H9 (cell line): Measurements from ENCODE around the gene RPS24. TPM values are rescaled to one million over a fixed set of nuclear protein-coding genes. Genes with fewer than 3 reads are reported as not detected.
A peak's percentile ranks its signal among the peaks of the same experiment; 100 is the strongest.

Experiments
- DNase-seq: peaks from one replicate; pipeline ENCODE4 v3.0.0-alpha.2; 2017
- H2AFZ ChIP-seq: one replicate; pipeline ENCODE4 v1.6.1; 2013; ENCODE audit warnings: mild to moderate bottlenecking, low read length, control low read depth, moderate library complexity
- H2AK5ac ChIP-seq: 2 replicates; pipeline ENCODE4 v1.6.1; 2013; ENCODE audit warnings: low read length, control low read depth, mixed read lengths; ENCODE audit not compliant: insufficient read length
- H2BK120ac ChIP-seq: one replicate; pipeline ENCODE4 v1.6.1; 2013; ENCODE audit warnings: low read depth, mild to moderate bottlenecking, low read length, control low read depth, inconsistent platforms; ENCODE audit not compliant: poor library complexity, severe bottlenecking
- H2BK12ac ChIP-seq: 2 replicates; pipeline ENCODE4 v1.6.1; 2013; ENCODE audit warnings: low read length, control low read depth, mixed read lengths, low read depth; ENCODE audit not compliant: insufficient read length
- H2BK15ac ChIP-seq: 2 replicates; pipeline ENCODE4 v1.6.1; 2013; ENCODE audit warnings: low read depth, low read length, control low read depth
- H2BK20ac ChIP-seq: one replicate; pipeline ENCODE4 v1.6.1; 2013; ENCODE audit warnings: low read depth, mild to moderate bottlenecking, low read length, control low read depth, inconsistent platforms; ENCODE audit not compliant: poor library complexity, severe bottlenecking
- H2BK5ac ChIP-seq: 2 replicates; pipeline ENCODE4 v1.6.1; 2013; ENCODE audit warnings: low read length, control low read depth, mixed read lengths; ENCODE audit not compliant: insufficient read length
- H3K14ac ChIP-seq: 2 replicates; pipeline ENCODE4 v1.6.1; 2013; ENCODE audit warnings: low read length, control low read depth; ENCODE audit not compliant: insufficient read depth
- H3K18ac ChIP-seq: 2 replicates; pipeline ENCODE4 v1.6.1; 2013; ENCODE audit warnings: low read depth, mild to moderate bottlenecking, mixed read lengths, low read length, control low read depth; ENCODE audit not compliant: insufficient read length
- H3K23ac ChIP-seq: 2 replicates; pipeline ENCODE4 v1.6.1; 2013; ENCODE audit warnings: low read length, control low read depth, mixed read lengths, low read depth; ENCODE audit not compliant: insufficient read length
- H3K23me2 ChIP-seq: 2 replicates; pipeline ENCODE4 v1.6.1; 2013; ENCODE audit warnings: low read depth, mild to moderate bottlenecking, mixed read lengths, low read length, control low read depth; ENCODE audit not compliant: insufficient read length, poor library complexity, severe bottlenecking
- H3K27ac ChIP-seq: 2 replicates; pipeline ENCODE4 v1.5.1; 2013; ENCODE audit warnings: low read length, control low read depth, mixed read lengths, low read depth; ENCODE audit not compliant: insufficient read length
- H3K27me3 ChIP-seq: 2 replicates; pipeline ENCODE4 v1.6.1; 2013; ENCODE audit warnings: low read length, control low read depth, inconsistent platforms; ENCODE audit not compliant: insufficient read depth
- H3K4ac ChIP-seq: 2 replicates; pipeline ENCODE4 v1.6.1; 2013; ENCODE audit warnings: low read depth, mild to moderate bottlenecking, control low read depth, inconsistent platforms, low read length, moderate library complexity
- H3K4me1 ChIP-seq: 2 replicates; pipeline ENCODE4 v1.6.1; 2013; ENCODE audit warnings: low read length, control low read depth, inconsistent platforms; ENCODE audit not compliant: insufficient read depth
- H3K4me2 ChIP-seq: 2 replicates; pipeline ENCODE4 v1.6.1; 2013; ENCODE audit warnings: low read length, control low read depth, mixed read lengths; ENCODE audit not compliant: insufficient read length, insufficient read depth
- H3K56ac ChIP-seq: 2 replicates; pipeline ENCODE4 v1.6.1; 2013; ENCODE audit warnings: low read depth, mild to moderate bottlenecking, mixed read lengths, low read length, control low read depth; ENCODE audit not compliant: insufficient read length
- H3K79me1 ChIP-seq: 2 replicates; pipeline ENCODE4 v1.6.1; 2013; ENCODE audit warnings: low read depth, mild to moderate bottlenecking, moderate library complexity, low read length, control low read depth, inconsistent platforms; ENCODE audit not compliant: insufficient read depth, poor library complexity, severe bottlenecking
- H3K79me2 ChIP-seq: 2 replicates; pipeline ENCODE4 v1.6.1; 2013; ENCODE audit warnings: low read length, control low read depth, inconsistent platforms; ENCODE audit not compliant: insufficient read depth
- H3K9ac ChIP-seq: 2 replicates; pipeline ENCODE4 v1.6.1; 2013; ENCODE audit warnings: low read length, control low read depth, mixed read lengths; ENCODE audit not compliant: insufficient read length; ENCODE audit errors: extremely low read depth
- H3K9me3 ChIP-seq: one replicate; pipeline ENCODE4 v1.6.1; 2013; ENCODE audit warnings: low read depth, low read length, inconsistent platforms; ENCODE audit not compliant: control insufficient read depth
- H3T11ph ChIP-seq: one replicate; pipeline ENCODE4 v1.6.1; 2013; ENCODE audit warnings: mild to moderate bottlenecking, low read length, control low read depth, inconsistent platforms
- H4K20me1 ChIP-seq: one replicate; pipeline ENCODE4 v1.6.1; 2013; ENCODE audit not compliant: control insufficient read depth, insufficient read length, insufficient read depth
- H4K5ac ChIP-seq: 2 replicates; pipeline ENCODE4 v1.6.1; 2013; ENCODE audit warnings: low read depth, mild to moderate bottlenecking, mixed read lengths, low read length, control low read depth; ENCODE audit not compliant: insufficient read length
- H4K8ac ChIP-seq: replicated peaks from 2 replicates; pipeline ENCODE4 v1.6.1; 2013; ENCODE audit warnings: low read length, control low read depth, mixed read lengths, low read depth; ENCODE audit not compliant: insufficient read length
- H4K91ac ChIP-seq: 2 replicates; pipeline ENCODE4 v1.6.1; 2013; ENCODE audit warnings: low read depth, mild to moderate bottlenecking, moderate library complexity, mixed read lengths, low read length, control low read depth; ENCODE audit not compliant: insufficient read length
- H3K27ac Mint-ChIP-seq, 3 experiments: 2 replicates in 2 of 3; 3 replicates in 1 of 3; pipeline ENCODE4 v1.8.0; 2020 to 2021; ENCODE audit warnings: mixed read lengths in 3 of 3, mild to moderate bottlenecking in 1 of 3, moderate library complexity in 1 of 3
- H3K27me3 Mint-ChIP-seq: 2 replicates; pipeline ENCODE4 v1.8.0; 2021; ENCODE audit warnings: low read depth, mild to moderate bottlenecking, moderate library complexity, mixed read lengths
- H3K36me3 Mint-ChIP-seq, 3 experiments: 2 replicates in 2 of 3; 3 replicates in 1 of 3; pipeline ENCODE4 v1.8.0; 2020 to 2021; ENCODE audit warnings: low read depth in 3 of 3, mixed read lengths in 3 of 3; ENCODE audit not compliant: insufficient read depth in 1 of 3
- H3K4me1 Mint-ChIP-seq, 2 experiments: 2 replicates each; pipeline ENCODE4 v1.8.0; 2020; ENCODE audit warnings: mixed read lengths in 2 of 2
- H3K4me3 Mint-ChIP-seq, 2 experiments: 2 replicates in 1 of 2; 3 replicates in 1 of 2; pipeline ENCODE4 v1.8.0; 2020 to 2021; ENCODE audit warnings: mild to moderate bottlenecking in 2 of 2, mixed read lengths in 2 of 2, moderate library complexity in 1 of 2
- H3K9me3 Mint-ChIP-seq, 2 experiments: 2 replicates in 1 of 2; 3 replicates in 1 of 2; pipeline ENCODE4 v1.8.0; 2020; ENCODE audit warnings: mild to moderate bottlenecking in 2 of 2, mixed read lengths in 2 of 2, moderate library complexity in 1 of 2
- WGBS: extraction: QIAGEN DNeasy Blood & Tissue Kit; methylation state at CpG from one replicate; pipeline ENCODE4 v1.1.7; 2013; ENCODE audit warnings: missing lambda C conversion rate, low lambda C conversion rate, mixed read lengths; ENCODE audit not compliant: insufficient read length; ENCODE audit errors: extremely low coverage; 5-methylcytosine and 5-hydroxymethylcytosine counted together
- total RNA-seq: library from RNA; stranded (reverse); gene quantifications from 2 replicates; pipeline ENCODE4 v1.2.1, GENCODE V29; 2021
- TF ChIP-seq, protein P1 (sequence below): fragments of 200-600 bp; sonication (generic); conservative IDR thresholded peaks from 3 replicates; pipeline ENCODE4 v1.8.0; 2021; ENCODE audit warnings: antibody characterized with exemption, mild to moderate bottlenecking

Gene RPS24
- total RNA-seq, 1 experiment from 2014 or later, result 1,966 TPM

GRCh38 chr10:78033387-78033636 lies 351 bp upstream of the RPS24 start:
- H3K27ac Mint-ChIP-seq, result peak overlapping the region; percentile 39 to 90 (median 70); a peak in 3 of 7 replicates
- H3K9ac ChIP-seq, result no peak overlapping the region

More at GRCh38 chr10:78033387-78033636, 351 bp upstream of the RPS24 start:
- Histone ChIP-seq H2AFZ (no peak overlapping the region), H4K8ac (no peak overlapping the region), H2BK15ac (no peak overlapping the region), H4K91ac (no peak overlapping the region), H2BK120ac (no peak overlapping the region), H2AK5ac (no peak overlapping the region), H3K4me1 (peaks cover 2% of the 10 kb centered on the region; the same call in 1 of the 2 replicates), H3K23me2 (peaks cover 11% of the 10 kb centered on the region), H3K4ac (no peak overlapping the region), H2BK12ac (no peak overlapping the region), H3K9me3 (no peaks in the 10 kb centered on the region), H3K79me2 (peaks cover 31% of the 10 kb centered on the region), H3K79me1 (peaks cover 3% of the 10 kb centered on the region), H2BK20ac (no peak overlapping the region), H3K18ac (no peak overlapping the region), H3K14ac (no peak overlapping the region), H4K5ac (no peak overlapping the region), H2BK5ac (no peak overlapping the region), H4K20me1 (peaks cover 5% of the 10 kb centered on the region), H3T11ph (no peak overlapping the region), H3K23ac (no peak overlapping the region), H3K56ac (no peak overlapping the region), H3K4me2 (peak overlapping the region; percentile 33), H3K27ac (peak overlapping the region; percentile 30), H3K27me3 (no peaks in the 10 kb centered on the region)
- no peaks in the 10 kb centered on the region; a peak in 2 of 5 replicates for H3K9me3 Mint-ChIP-seq
- TF ChIP-seq, protein P1, sequence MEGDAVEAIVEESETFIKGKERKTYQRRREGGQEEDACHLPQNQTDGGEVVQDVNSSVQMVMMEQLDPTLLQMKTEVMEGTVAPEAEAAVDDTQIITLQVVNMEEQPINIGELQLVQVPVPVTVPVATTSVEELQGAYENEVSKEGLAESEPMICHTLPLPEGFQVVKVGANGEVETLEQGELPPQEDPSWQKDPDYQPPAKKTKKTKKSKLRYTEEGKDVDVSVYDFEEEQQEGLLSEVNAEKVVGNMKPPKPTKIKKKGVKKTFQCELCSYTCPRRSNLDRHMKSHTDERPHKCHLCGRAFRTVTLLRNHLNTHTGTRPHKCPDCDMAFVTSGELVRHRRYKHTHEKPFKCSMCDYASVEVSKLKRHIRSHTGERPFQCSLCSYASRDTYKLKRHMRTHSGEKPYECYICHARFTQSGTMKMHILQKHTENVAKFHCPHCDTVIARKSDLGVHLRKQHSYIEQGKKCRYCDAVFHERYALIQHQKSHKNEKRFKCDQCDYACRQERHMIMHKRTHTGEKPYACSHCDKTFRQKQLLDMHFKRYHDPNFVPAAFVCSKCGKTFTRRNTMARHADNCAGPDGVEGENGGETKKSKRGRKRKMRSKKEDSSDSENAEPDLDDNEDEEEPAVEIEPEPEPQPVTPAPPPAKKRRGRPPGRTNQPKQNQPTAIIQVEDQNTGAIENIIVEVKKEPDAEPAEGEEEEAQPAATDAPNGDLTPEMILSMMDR, result no peak
- H3K27me3 Mint-ChIP-seq, result no peaks in the 10 kb centered on the region
- peaks cover 34 to 45% (median 43%) of the 10 kb centered on the region in 3 experiments for H3K36me3 Mint-ChIP-seq
- H3K4me1 Mint-ChIP-seq, result peaks cover 37 to 39% of the 10 kb centered on the region in 2 experiments
- no CpG with 5 or more reads among the region's 4 CpGs for WGBS
- DNase-seq, result no peak
- peak overlapping the region; percentile 97 to 99 for H3K4me3 Mint-ChIP-seq
